ENCODE results near the gene UBE2N. TPM values are rescaled to one million over a fixed set of nuclear protein-coding genes. Genes with fewer than 3 reads are reported as not detected.

Gene UBE2N
- total RNA-seq, 1 donor from 2014 or later = 150 TPM

- H3K36me3 Mint-ChIP-seq (ENCODE audit: low read depth, unreplicated experiment) = peaks cover 4% of the 10 kb centered on the region
- no peak for TF ChIP-seq CTCF (IDR thresholded peaks at IDR 0.05; ENCODE audit: unreplicated experiment)
- no peaks in the 10 kb centered on the region for H3K9me3 Mint-ChIP-seq (ENCODE audit: unreplicated experiment)
- H3K27ac Mint-ChIP-seq (ENCODE audit: unreplicated experiment) = no peak overlapping the region
- peak overlapping the region; percentile 28 for H3K4me3 Mint-ChIP-seq (ENCODE audit: unreplicated experiment)
- peaks cover 25% of the 10 kb centered on the region for H3K4me1 Mint-ChIP-seq (ENCODE audit: unreplicated experiment)
- DNase-seq (ENCODE audit: low spot score) = no peak
- H3K27me3 Mint-ChIP-seq (ENCODE audit: unreplicated experiment) = peaks cover 5% of the 10 kb centered on the region
Measured at GRCh38 chr12:93465841-93466240, 24.1 kb upstream of the UBE2N start.

GRCh38 chr12:93461503-93461902 lies 19.8 kb upstream of the UBE2N start:
- Mint-ChIP-seq H3K27me3 (ENCODE audit: unreplicated experiment) (peaks cover 5% of the 10 kb centered on the region), H3K36me3 (ENCODE audit: low read depth, unreplicated experiment) (no peaks in the 10 kb centered on the region)
- no peak for DNase-seq (ENCODE audit: low spot score)

GRCh38 chr12:93460902-93461301 lies 19.2 kb upstream of the UBE2N start:
- Mint-ChIP-seq H3K4me1 (ENCODE audit: unreplicated experiment) (peaks cover 10% of the 10 kb centered on the region), H3K4me3 (ENCODE audit: unreplicated experiment) (peak overlapping the region; percentile 11), H3K36me3 (ENCODE audit: low read depth, unreplicated experiment) (no peaks in the 10 kb centered on the region), H3K9me3 (ENCODE audit: unreplicated experiment) (no peaks in the 10 kb centered on the region), H3K27me3 (ENCODE audit: unreplicated experiment) (peaks cover 3% of the 10 kb centered on the region), H3K27ac (ENCODE audit: unreplicated experiment) (peak overlapping the region; percentile 95)
- TF ChIP-seq CTCF (IDR thresholded peaks at IDR 0.05; ENCODE audit: unreplicated experiment) = no peak
- DNase-seq (ENCODE audit: low spot score) = peak; percentile 17

More at GRCh38 chr12:93461503-93461902, 19.8 kb upstream of the UBE2N start:
- Mint-ChIP-seq H3K4me3 (ENCODE audit: unreplicated experiment) (no peak overlapping the region), H3K27ac (ENCODE audit: unreplicated experiment) (no peak overlapping the region), H3K4me1 (ENCODE audit: unreplicated experiment) (peaks cover 10% of the 10 kb centered on the region), H3K9me3 (ENCODE audit: unreplicated experiment) (no peaks in the 10 kb centered on the region)
- TF ChIP-seq CTCF (IDR thresholded peaks at IDR 0.05; ENCODE audit: unreplicated experiment) = no peak

- no peak for TF ChIP-seq CTCF (IDR thresholded peaks at IDR 0.05; ENCODE audit: unreplicated experiment)
- H3K36me3 Mint-ChIP-seq (ENCODE audit: low read depth, unreplicated experiment) = no peaks in the 10 kb centered on the region
- no peaks in the 10 kb centered on the region for H3K9me3 Mint-ChIP-seq (ENCODE audit: unreplicated experiment)
- peaks cover 4% of the 10 kb centered on the region for H3K27me3 Mint-ChIP-seq (ENCODE audit: unreplicated experiment)
- peak overlapping the region; percentile 91 for H3K27ac Mint-ChIP-seq (ENCODE audit: unreplicated experiment)
- no peak overlapping the region for H3K4me3 Mint-ChIP-seq (ENCODE audit: unreplicated experiment)
- DNase-seq (ENCODE audit: low spot score) = no peak
- H3K4me1 Mint-ChIP-seq (ENCODE audit: unreplicated experiment) = peaks cover 10% of the 10 kb centered on the region
Measured at GRCh38 chr12:93460003-93460402, 18.3 kb upstream of the UBE2N start.

GRCh38 chr12:93459097-93459496 lies 17.4 kb upstream of the UBE2N start:
- Mint-ChIP-seq H3K27ac (ENCODE audit: unreplicated experiment) (peak overlapping the region; percentile 57), H3K4me1 (ENCODE audit: unreplicated experiment) (peaks cover 10% of the 10 kb centered on the region), H3K4me3 (ENCODE audit: unreplicated experiment) (no peak overlapping the region), H3K9me3 (ENCODE audit: unreplicated experiment) (no peaks in the 10 kb centered on the region), H3K36me3 (ENCODE audit: low read depth, unreplicated experiment) (no peaks in the 10 kb centered on the region), H3K27me3 (ENCODE audit: unreplicated experiment) (peaks cover 1% of the 10 kb centered on the region)
- TF ChIP-seq CTCF (IDR thresholded peaks at IDR 0.05; ENCODE audit: unreplicated experiment) = no peak
- DNase-seq (ENCODE audit: low spot score) = no peak
